COLO829 (cell line): ENCODE measurements around the gene PRPH.
A peak's percentile ranks its signal among the peaks of the same experiment; 100 is the strongest.
"Not testable (repeated sequence)": the region's sequence is repeated elsewhere in the genome, so short reads cannot be mapped to it uniquely, and the experiment has no call there.

Experiments
- DNase-seq: peaks from one replicate; pipeline ENCODE4 v3.0.0; 2012; ENCODE audit warnings: low spot score

Gene PRPH

DNA sequence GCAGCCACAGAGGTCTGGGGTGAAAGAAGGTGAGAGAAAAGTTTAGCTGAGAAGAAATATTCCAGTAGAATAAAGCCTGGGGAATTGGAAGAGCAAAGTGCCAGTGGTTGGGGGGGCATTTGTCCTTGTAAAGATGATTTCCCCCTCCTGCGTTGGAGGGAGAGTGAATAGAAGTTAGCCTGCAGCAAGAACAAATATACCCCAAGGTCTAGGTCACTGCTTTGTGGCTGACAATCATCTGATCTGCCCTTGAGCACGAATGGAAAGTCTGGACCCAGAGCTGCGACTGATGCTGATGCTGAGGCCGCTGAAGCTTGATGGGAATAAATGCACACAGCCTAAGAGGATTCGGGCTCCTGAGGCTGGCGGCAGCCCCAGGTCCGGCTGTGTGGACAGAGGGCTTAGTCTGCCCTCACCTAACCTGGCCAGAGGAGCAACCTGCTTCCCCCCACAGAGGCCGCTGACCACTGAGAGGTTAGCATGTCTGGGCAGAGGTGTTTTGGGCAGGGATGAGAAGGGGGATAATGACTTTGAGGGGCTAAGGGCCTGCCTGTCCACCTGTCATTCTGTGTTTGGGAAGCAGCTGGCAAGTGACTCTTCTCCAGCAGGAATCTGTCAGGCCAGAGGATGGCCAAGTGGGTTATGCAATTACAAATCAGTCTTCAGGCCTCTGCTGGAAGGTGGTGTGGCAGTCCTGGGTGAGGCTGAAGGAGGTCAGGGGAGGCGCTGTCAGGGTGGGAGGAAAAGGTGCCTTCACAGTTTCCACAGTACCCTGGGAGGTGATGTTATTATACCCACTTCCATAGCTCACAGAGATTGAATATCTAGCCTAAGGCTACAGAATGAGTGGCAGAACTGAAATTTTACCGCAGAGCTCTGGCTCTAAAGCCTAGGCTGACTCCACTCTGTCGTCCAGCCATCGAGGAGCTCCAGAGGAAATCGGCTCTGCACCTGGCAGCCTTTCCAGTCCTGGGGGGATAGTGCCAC lies 18.4 kb upstream of the PRPH start:
- DNase-seq, result no peak

DNA sequence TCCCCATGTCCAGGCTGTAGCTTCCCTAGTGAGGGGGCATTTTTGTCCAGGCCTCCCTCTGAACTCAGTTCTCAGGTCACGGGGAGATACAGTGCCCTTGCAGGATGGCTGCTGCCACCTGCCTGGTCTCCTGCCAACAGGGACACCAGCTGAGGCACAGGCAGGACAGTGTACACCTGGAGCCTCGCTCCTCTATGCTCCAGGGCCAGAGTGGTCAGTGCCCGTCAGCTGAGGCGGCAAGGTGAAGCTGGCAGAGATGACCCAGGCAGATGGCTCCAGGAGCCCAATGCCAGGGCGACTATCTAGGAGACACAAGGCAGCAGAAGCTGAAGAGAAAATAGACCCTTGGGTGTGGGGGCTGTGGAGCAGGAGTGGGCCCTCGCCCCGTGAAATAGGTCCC lies 17.5 kb upstream of the PRPH start:
- no peak for DNase-seq

DNA sequence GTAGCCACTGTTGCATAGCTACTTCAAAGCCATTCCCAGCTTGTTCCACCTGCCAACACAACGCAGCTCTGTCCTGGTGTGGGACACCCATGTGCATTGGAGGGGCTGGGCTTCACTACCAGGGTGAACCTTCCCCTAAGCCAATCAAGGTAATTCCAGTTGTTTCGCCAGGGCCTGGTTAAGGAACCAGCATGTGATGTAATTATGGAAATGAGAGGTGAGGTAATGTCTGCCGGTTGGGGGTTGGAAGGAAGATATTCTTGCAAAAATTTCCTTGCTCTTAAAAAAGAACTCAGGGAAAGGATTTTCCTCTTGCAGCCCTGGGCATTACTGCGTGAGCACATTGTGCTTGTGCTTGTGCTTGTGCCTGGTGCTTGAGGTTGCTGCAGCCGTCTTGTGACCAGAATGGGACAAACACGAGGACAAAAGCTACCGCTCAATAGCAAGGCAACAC lies 15.2 kb upstream of the PRPH start:
- no peak for DNase-seq

DNA sequence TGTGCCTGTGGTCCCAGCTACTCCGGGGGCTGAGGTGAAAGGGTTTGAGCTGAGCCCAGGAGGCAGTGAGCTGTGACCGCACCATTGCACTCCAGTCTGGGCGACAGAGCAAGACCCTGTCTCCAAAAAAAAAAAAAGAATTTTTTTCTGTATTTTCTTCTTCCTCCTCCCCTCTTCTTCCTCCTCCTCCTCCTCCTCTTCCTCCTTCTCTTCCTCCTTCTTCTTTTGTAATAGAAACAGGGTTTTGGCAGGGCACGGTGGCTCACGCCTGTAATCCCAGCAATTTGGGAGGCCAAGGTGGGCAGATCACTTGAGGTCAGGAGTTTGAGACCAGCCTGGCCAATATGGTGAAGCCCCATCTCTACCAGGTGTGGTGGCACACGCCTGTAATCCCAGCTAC lies 14.4 kb upstream of the PRPH start:
- DNase-seq, result not testable (repeated sequence)

DNA sequence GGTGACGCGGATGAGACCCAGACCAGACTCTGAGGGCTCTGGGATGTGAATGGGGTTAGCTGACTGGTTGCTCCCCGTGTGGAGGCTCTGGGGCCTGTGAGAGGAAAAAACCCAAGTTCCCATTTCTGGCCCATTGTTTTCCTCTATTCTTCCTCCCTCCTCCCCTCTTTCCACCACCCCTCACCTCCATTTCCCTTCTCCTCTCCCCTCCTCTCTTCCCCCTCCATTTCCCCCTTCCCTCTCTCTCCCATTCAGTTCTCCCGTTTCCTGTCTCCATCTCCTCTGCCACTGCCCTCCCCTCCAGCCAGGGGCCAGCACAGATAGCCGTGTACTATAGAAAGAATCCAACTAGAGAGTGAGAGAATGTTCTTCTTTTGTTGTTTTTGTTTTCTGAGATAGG lies 12.6 kb upstream of the PRPH start:
- DNase-seq, result no peak

DNA sequence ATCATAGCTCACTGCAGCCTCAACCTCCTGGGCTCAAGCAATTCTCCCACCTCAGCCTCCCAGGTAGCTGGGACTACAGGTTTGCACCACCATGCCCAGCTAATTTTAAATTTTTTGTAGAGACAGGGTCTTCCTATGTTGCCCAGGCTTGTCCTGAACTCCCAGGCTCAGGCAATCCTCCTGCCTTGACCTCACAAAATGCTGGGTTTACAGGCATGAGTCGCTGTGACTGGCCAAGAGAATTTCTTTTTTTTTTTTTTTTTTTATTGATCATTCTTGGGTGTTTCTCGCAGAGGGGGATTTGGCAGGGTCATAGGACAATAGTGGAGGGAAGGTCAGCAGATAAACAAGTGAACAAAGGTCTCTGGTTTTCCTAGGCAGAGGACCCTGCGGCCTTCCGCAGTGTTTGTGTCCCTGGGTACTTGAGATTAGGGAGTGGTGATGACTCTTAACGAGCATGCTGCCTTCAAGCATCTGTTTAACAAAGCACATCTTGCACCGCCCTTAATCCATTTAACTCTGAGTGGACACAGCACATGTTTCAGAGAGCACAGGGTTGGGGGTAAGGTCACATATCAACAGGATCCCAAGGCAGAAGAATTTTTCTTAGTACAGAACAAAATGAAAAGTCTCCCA lies 12.1 kb upstream of the PRPH start:
- not testable (repeated sequence) for DNase-seq

DNA sequence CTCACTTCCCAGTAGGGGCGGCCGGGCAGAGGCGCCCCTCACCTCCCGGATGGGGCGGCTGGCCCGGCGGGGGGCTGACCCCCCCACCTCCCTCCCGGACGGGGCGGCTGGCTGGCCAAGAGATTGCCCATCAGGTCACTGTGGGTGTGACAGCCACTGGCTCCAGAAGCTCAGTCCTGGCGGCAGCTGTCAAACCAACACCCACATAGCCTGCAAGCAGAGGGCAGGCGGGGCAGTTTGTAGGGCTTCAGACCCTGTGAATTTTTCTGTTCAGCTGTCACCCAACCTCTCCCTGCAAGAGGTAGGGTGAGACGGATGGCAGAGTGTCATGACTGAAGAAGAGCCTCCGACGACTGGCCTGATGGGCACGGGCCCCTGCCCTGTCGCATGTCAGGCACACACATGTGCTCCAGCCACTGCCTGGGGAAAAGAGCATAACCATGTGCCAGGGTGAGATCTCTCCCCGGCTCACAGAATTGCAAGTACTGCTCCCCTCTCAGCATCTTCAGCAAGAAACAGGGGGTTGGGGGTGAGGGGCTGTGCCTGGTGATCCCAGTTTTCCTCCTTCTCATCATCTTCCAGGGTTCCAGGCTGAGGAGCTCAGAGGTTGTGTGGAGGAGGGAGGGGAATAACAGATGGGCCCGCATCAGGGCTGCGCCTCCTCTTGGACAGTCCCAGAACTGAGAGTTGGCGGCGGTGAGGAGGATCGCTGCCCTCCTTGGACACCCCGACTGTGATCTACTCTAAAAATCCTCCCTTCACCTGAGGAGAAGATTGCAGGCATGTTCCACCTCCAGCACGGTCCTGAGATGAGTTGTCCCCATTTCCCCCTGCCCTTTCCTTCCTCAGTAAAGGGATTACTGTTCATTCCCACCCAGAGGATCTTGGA lies 11.2 kb upstream of the PRPH start:
- no peak for DNase-seq

DNA sequence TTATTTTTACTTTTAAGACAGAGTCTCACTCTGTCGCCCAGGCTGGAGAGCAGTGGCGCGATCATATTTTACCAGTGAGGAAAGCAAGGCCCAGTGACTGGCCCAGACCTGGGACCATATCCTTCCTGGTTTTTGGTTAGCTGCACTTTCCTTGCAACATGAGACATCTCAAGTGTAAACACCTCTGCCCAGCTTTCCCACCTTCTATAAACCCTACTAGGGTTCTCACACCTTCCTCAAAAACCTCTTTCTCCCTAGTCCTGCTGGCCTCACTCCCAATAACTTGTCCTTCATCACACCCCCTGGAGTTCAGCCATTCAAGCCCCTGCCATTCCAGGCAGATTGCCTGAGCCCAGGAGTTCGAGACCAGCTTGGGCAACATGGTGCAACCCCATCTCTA lies 10.3 kb upstream of the PRPH start:
- DNase-seq, result no peak

DNA sequence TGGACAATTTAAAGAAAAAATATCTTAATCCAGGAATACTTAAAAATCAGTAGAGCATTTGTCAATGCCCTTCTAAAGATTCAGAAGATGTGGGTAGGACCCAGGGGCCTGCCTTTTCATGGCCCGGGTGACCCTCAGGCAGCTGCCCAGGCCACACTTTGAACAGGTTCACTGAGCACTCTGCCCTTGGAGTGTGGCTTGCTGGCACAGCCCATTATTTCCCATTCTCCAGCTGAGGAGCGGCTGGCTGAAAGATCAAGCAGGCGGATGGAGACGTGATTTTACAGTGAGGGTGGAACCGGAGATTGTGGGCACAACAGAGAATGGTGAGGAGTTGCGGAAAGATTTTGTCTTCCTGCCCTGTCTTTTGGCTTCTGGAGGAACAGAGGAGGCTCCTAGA lies 7.1 kb upstream of the PRPH start:
- no peak for DNase-seq

DNA sequence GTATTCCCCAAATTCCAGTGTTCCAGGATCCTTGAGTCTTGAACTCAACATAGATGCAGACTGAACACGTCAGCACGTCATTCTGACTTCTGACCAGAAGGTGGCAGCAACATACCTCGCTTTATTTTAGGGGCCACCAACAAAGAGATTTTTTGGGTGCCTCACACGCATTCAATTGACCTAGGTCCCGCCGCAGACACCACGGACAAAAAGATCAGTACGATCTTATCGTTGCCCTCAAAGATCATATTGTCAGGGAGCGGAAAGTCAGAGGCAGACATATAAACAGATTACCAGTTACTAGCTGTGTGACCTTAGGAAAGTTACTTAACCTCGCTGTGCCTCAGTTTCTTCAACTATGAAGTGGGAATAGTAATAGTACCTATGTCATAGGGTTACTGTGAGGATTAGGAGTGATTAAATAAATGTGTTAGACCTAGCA lies 6.5 kb upstream of the PRPH start:
- peak; percentile 58 for DNase-seq

DNA sequence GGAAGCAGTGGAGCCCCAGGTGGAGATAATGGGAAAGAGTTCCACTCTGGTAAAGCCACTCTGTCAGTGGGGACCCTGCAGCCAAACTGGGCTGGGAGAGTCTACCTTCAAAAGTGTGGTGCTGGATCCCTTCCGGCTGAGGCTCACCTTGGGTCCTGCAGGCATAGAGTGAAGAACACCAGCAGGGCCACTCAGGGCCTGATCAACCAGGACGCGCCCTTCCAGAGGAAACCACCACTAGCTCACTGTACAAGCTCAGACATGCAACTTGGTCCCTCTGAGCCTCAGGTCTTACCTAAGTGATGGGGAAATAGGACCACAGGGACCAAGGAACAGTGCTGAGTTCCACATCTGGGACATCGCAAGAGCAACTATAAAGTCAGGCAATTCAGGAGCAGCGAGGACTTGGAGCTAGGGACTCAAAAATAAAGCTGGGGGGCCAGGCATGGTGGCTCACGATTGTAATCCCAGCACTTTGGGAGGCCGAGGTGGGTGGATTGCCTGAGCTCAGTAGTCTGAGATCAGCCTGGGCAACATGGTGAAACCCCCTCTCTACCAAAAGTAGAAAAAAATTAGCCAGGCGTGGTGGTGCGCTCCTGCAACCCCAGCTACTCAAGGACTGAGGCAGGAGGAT lies 5.9 kb upstream of the PRPH start:
- no peak for DNase-seq

DNA sequence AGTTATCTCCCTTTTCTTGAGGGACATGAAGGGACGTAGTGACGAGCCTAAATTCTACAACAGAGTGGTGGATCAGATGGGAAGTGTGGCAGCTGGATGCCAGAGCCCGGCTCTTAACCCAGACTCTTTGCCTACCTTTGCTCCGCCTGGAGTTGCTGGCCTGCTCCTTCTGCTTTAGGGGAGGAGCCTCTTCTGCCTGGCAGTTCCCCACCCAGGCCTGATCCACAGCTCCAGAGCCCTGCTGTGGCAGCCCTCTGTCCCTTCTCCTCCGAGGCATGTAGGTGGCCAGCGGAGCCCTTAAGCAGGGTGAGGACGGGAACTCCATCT lies 2.3 kb upstream of the PRPH start:
- no peak for DNase-seq

DNA sequence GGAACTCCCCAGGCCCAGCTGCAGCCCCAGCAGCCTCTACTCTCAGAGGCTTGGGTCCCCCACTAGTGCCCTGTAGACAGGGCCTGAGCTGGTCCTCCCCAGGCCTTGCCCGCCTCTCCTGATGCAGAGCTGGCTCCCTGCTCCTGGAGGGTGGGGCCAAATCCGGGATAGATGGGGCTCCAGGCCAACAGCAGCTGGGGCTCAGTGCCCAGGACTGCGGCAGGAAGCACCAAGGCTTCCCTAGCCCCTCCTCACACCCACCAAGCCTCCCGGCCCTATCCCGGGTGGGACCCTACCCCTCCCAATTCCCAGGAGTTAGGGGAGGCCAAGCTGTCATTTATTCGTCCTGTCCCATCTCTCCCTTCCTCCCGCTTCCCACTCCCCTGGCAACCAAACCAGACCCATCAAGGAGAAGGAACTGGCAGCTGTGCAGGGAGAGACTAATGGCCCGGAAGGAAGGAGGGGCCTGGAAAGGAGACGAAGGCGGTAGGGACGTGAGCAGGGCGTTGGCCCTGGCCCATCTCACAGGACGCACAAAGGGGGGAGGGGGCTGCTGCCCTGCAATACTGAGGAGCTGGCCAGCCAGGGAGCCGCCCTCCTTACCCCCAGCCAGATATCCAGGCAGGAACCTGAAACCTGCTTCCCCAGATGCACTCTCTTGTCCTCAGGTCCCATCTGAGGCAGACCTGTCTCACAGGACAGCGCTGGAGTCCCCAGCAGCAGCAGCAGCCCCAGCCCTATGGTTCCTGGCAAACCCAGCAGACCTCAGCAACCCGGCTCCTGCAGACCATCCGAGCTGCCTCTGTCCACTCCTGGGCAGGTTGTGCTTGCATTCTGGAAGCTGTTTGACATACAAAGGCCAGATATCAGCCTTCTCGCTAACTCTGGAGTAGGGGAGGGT lies 1.6 kb upstream of the PRPH start:
- DNase-seq, result no peak

DNA sequence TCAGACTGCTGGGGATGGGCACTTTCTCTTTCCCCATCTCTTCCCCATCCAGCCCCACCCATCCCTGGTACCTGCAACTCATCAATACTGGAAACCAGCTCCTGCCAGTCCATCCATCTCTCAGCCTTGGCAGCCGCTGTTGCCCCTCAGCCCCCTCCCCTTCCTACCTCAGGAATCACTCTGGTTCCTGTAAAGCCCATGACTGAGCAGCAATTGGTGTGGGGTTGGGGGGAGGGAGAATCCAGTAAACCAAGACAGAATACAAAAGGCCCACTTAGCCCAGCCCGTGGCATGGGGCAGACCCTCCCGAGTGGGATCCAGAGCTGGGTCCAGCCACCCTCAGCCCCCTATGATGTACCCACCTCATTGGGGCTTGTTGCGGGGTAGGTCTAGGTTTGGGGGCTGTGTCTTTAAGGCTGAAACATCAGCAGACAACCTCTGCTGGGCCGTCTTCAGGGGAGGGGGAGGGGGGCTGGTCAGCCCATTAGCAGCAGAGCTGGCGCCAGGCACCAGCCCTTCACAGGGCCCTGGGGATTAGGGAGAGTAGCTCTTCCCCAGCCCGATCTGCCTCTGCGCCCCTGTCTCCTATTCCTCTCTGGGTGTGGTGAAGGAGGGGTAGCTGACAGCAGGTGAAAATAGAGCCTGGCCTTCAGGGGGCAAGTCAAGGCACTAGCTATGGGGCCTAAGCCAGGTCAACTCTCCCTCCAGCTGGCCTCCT lies 702 bp upstream of the PRPH start:
- DNase-seq, result no peak

DNA sequence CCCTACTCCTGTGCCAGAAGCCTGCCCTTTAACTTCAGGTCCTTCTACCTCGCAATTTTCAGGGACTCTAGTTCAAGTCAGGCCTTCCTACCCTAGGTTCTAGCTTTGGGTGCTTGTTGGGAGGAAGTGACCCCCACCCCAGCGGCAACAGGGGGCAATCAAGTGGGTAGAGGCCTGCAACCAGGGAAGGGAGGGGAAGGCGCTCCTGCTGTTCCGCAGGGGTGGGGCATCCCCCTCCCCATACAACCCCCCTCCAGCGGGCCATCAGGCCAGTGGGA lies 204 bp upstream of the PRPH start:
- DNase-seq, result no peak

DNA sequence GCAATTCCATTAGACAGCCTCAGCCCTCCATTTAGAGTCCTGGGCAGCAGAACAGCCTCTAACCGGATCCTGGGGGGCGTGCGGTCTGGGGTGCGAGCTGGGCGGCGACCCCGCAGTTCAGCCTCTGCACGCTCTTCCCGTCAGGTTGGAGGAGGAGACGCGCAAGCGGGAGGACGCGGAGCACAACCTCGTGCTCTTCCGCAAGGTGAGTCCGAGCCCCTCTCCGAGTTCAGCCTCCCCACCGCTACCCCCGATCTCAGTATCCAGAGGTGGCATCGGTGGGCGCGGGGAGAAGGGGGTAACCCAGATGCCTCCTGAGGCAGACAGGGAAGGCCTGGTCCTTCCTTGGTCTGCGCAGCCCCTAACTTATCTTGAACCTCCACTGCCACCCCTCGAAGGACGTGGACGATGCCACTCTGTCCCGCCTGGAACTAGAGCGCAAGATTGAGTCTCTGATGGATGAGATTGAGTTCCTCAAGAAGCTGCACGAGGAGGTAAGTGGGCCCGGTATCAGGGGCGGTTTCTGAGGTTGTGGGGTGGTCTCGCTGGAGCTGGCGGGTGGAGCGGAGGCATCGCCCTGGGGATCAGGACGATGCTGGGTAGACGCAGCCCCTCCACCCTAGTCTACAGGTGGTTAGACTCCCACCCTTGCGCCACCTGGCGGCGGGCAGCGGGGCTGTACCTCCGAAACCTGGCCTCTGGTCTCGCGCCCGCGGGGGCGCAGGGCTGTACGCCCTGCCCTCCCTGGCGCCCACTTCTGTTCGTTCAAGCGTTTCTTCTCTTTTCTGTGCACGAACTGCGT lies 1.3 kb downstream of the PRPH start:
- DNase-seq, result peak; percentile 35

DNA sequence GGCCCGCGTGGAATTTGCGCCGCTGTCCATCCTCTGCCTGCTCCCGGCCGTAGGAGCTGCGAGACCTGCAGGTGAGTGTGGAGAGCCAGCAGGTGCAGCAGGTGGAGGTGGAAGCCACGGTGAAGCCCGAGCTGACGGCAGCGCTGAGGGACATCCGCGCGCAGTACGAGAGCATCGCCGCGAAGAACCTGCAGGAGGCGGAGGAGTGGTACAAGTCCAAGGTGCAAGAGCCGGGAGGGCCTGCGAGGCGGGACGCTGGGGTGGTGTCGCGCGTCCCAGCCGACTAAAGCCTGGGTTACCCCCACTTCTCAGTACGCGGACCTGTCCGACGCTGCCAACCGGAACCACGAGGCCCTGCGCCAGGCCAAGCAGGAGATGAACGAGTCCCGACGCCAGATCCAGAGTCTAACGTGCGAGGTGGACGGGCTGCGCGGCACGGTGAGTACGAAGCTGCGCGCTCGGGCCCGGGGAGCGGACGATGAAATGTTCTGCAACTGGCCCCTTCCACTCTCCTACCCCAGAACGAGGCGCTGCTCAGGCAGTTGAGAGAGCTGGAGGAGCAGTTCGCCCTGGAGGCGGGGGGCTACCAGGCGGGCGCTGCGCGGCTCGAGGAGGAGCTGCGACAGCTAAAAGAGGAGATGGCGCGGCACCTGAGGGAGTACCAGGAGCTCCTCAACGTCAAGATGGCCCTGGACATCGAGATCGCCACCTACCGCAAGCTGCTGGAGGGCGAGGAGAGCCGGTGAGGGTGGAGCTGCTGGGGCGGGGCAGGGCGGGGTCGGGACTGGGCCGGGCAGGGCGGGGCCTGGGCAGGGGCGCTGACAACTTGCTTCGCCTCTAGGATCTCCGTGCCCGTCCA lies 2.1 kb downstream of the PRPH start:
- DNase-seq, result peak; percentile 53

DNA sequence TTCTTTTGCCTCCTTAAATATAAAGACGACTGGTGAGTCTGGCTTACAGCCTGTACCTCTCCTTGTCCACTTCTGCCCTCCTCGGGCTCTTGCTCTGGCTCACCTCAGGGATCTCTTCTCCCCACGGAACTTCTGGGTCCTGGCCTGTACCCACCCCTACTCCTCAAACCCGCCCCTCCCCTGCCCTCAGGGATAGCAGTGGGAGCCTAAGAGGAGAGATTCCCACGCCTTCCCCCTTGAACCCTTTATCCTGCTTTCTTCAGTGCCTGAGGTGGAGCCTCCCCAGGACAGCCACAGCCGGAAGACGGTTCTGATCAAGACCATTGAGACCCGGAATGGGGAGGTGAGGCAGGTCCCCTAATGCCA lies 2.7 kb downstream of the PRPH start:
- DNase-seq, result no peak

DNA sequence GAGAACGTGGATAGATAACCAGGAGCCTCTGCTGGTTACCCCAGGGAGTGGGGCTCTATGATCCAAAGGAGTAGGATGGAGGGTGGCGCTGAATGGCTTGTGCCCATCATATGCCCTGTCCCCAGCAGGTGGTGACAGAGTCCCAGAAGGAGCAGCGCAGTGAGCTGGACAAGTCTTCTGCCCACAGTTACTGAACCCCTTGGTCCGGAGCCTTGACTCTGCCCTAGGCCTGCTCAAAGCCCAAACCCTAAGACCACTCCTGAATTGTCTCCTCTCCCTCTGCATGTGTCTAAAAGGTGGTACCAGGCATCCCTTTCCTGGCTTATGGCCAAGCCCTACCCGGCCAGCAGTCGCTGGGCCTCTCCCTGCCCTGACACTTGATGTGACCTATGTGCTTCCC lies 3.2 kb downstream of the PRPH start:
- DNase-seq, result no peak
